Endothelial cell of hepatic sinusoid (primary cell): ENCODE measurements around the gene SLC17A7.
"Not testable (repeated sequence)": the region's sequence is repeated elsewhere in the genome, so short reads cannot be mapped to it uniquely, and the experiment has no call there.

Experiments used
- in situ Hi-C: cut with HindIII; loops from 2 replicates; pipeline ENCODE4 v1.10.0; 2017; ENCODE audit warnings: low sequenced_read_pairs

SLC17A7 gene

GRCh38 chr19:49470615-49470978, 29.3 kb upstream of the SLC17A7 start:
- in situ Hi-C loops: no loop called here

DNA sequence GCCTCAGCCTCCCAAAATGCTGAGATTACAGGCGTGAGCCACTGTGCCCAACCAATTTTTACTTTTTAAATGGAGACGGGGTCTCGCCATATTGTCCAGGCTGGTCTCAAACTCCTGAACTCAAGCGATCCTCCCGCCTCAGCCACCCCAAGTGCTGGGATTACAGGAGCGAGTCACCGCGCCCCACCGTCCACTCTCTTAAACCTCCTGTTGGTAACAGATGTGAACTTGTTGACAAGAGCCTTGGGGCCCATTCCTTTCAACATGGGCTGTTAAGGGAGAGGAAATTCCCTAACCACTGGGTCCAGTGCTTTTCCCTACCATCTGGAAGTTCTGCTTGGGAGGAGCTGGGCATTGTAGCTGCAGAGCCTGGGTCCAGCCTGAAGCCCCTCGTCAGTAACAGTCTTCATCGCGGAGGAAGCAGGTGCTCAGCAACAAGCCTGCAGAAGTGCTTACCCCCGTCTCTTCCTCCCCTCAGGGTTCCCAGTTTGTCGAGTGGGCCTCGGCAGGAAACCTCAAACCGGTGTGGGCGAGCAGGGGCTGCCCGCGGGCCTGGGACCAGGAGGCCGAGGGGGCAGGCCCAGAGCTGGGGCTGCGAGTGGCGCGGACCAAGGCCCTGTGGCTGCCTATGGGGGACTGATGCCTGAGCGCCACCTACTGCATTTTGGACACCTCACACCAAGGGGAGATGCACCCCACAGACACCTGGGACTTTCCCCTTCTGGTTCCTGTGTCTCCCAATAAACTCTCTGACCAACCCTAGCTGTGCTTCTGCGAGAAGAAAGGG, 28.7 kb upstream of the SLC17A7 start:
- in situ Hi-C loops: no loop called here

DNA sequence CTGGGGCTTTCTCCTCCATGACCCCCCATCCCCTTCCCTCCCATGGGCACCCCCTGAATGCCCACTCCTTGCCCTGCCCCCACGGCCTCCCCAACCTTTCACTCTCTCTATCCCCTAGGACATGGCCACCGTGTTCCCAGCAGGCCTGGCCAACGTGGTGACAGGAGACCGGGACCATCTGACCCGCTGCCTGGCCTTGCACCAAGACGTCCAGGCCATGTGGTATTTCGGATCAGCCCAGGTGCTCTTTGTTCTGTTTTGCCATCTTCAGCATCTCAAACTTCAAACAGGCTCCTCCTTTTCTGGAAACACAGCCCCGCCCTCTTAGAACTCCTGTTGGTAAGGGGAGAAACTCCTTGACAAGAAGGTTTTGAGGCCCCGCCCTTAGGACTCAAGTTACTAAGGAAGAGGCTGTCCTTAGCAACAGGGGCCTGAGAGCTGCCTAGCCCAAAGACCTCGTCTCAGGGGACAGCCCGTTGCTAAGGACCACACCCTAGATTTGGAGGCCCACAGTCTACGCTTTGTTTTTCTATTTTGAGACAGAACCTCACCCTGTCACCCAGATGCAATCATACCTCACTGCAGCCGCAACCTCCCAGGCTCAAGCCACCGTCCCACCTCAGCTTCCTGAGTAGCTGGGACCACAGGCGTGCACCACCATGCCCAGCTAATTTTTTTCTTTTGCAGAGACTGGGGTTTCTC, 27.6 kb upstream of the SLC17A7 start:
- in situ Hi-C loops: no loop called here

DNA sequence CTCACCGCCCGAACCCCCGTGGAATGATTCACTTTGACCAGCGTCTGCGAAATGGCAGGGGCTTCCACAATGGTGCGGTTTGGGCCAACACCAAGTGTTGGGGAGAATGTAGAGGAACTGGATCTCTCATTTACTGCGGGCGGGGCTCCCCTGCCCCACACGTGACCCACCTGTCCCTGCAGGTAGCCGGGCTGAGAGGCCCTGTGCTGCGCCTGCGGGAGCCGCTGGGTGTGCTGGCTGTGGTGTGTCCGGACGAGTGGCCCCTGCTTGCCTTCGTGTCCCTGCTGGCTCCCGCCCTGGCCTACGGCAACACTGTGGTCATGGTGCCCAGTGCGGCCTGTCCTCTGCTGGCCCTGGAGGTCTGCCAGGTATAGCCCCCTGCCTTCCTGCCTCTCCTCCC, 26.9 kb upstream of the SLC17A7 start:
- in situ Hi-C loops: no loop called here

DNA sequence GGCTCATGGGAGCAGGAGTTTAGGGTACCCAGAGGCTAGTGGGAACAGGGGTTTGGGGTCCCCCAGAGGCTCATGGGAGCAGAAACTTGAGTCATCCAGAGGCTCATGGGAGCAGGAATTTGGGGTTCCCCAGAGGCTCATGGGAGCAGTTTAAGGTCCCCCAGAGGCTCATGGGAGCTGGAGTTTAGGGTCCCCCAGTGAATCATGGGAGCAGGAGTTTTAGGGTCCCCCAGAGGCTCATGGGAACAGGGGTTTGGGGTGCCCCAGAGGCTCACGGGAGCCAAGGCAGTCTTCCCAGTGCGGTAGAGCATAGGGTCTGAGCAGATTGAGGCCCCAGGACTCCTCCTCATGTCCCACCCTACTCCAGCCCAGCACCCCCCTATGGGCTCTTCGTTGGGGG, 24.0 kb upstream of the SLC17A7 start:
- in situ Hi-C loops: no loop called here

DNA sequence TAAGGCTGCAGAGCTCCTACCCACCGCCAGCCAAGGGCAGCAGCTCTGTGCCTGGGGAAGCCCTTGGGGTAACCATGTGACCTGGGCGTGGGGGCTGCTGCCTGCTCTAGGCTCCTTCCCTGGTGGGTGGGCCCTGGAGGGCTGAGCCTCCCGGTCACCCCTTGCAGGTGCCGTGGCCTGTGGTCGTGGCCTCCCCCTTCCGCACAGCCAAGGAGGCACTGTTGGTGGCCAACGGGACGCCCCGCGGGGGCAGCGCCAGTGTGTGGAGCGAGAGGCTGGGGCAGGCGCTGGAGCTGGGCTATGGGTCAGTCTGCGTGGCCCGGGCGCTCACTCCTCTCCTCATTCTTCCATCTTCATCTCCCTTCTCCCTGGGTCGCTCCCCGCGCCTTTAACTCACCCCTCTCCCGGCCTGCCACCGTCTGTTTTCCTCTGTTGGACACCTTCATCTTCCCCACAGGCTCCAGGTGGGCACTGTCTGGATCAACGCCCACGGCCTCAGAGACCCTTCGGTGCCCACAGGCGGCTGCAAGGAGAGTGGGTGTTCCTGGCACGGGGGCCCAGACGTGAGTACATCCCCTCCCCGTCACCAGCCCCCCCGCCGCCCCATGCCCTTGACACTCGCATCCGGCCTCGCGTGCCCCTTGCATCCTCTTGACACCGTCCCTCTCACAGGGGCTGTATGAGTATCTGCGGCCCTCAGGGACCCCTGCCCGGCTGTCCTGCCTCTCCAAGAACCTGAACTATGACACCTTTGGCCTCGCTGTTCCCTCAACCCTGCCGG, 22.8 kb upstream of the SLC17A7 start:
- in situ Hi-C loops: no loop called here

- in situ Hi-C loops: no loop called here
These were observed 21.2 kb upstream of the SLC17A7 start for GRCh38 chr19:49462492-49462891.

DNA sequence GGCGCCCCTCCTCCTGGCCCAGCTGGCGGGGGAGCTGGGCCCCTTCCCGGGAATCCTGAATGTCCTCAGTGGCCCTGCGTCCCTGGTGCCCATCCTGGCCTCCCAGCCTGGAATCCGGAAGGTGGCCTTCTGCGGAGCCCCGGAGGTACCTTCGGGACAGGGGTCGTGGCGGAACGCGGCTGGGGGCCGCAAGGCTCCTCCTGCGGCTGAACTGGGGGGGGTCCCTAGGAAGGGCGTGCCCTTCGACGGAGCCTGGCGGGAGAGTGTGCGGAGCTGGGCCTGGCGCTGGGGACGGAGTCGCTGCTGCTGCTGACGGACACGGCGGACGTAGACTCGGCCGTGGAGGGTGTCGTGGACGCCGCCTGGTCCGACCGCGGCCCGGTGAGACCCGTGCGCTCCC, 20.3 kb upstream of the SLC17A7 start:
- in situ Hi-C loops: no loop called here

- in situ Hi-C loops: not testable (repeated sequence)
These were observed 19.8 kb upstream of the SLC17A7 start for GRCh38 chr19:49461130-49461529.

DNA sequence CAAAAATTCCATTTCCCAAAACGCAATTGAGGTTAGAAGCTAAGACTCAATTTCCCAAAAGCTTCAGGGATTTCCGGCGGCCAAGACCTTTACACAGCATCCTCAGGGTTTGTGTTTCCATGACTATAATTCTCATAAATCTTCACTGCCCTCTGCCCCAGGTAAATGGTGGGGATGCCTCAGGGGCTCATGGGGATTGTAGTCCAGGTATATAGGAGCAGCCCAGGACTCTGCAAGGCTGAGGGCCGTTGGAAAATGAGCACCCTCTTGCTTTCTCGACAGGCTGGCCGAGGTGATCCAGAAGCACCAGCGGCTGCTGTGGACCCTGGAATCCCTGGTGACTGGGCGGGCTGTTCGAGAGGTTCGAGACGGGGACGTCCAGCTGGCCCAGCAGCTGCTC, 18.1 kb upstream of the SLC17A7 start:
- in situ Hi-C loops: no loop called here

- in situ Hi-C loops: no loop called here
These were observed 17.2 kb upstream of the SLC17A7 start for GRCh38 chr19:49458567-49458903.

GRCh38 chr19:49456326-49456725, 15.0 kb upstream of the SLC17A7 start:
- in situ Hi-C loops: no loop called here

GRCh38 chr19:49455773-49456172, 14.4 kb upstream of the SLC17A7 start:
- in situ Hi-C loops: no loop called here

GRCh38 chr19:49453757-49454240, 12.5 kb upstream of the SLC17A7 start:
- in situ Hi-C loops: no loop called here

GRCh38 chr19:49453013-49453756, 11.9 kb upstream of the SLC17A7 start, which contains the start of gene ALDH16A1:
ALDH16A1 (plus strand) TSS chr19:49453225; CDS start chr19:49453332, 107 bp downstream.
- in situ Hi-C loops: no loop called here

- in situ Hi-C loops: no loop called here
These were observed 10.3 kb upstream of the SLC17A7 start, which contains the start of gene PIH1D1 for GRCh38 chr19:49451430-49452181. PIH1D1 (minus strand) TSS chr19:49451814; CDS start chr19:49451574, 240 bp downstream.

- in situ Hi-C loops: no loop called here
These were observed 9.1 kb upstream of the SLC17A7 start for GRCh38 chr19:49450405-49450804.

DNA sequence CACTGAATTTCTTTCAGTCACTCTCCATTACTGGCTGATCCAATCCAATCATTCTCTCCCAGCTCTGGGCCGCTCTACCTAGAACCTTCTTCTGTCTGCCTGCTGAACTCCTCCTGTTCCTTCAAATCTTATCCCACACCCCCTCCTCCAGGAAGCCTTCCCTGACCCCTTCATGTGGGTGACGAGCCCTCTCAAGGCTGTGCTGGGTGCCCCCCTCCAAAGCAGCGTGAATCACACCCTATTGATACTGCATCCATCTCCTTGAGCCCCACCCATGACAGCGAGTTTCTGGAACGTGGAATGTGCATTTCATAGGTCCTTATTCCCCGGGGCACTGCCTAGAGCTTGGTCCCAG, 7.1 kb upstream of the SLC17A7 start:
- in situ Hi-C loops: no loop called here

DNA sequence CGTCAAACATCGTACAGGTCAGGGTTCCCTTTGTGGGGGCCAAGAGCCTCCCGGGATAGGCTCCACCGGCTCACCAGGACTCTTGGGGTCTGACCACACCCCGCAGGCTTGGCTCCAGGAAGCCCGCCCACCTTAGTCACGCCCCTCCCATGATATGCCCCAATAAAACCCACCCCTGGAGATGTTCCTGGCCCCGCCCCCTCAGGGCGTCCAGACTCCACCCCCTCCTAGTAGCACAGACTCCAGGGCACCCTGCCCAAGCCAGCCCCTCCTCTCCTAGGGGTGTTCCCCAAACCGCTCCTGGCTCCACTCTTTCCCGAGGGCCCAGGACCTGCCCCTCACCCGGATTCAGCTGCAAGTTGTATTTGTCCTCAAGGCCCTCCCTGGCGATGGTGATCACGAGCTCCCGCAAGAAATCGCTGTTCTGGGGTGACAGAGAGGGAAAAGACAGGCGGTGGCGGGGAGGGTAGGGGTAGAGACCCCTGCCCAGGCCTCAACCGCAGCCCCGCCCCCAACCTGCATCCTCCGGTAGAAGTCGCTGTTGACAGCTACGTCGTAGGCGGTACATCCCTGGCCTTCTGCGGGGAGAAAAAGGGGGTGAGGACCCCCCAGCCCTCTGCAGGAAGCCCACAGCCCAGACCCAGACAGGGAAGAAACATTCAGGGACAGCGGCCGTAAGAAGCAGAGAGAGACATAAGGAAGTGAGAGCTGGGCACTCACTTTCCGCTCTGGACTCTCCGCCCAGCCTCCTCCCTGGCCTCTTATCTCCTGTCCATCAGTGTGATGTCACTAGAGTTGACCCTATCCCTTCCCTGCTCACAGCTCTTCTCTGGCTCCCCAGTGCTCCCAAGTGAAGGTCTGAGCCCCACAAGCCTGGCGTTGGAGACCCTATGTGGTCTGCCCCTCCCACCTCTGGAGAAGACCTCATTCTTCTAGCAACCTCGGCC, 6.4 kb upstream of the SLC17A7 start:
- in situ Hi-C loops: no loop called here
